KMS-11 (cell line): ENCODE results near the gene MAP4.

Experiments
- H2AFZ ChIP-seq: fragments of 200-600 bp; sonication (generic); 2 replicates; pipeline ENCODE4 v1.6.1; 2016; ENCODE audit warnings: antibody characterized with exemption, mixed run types, low read depth
- H3K27ac ChIP-seq: fragments of 200-600 bp; sonication (generic); 2 replicates; pipeline ENCODE4 v1.6.1; 2016; ENCODE audit warnings: mild to moderate bottlenecking, mixed run types
- H3K27me3 ChIP-seq: fragments of 200-600 bp; sonication (generic); 2 replicates; pipeline ENCODE4 v1.6.1; 2017; ENCODE audit warnings: mild to moderate bottlenecking, low read depth, mixed run types, moderate library complexity; ENCODE audit not compliant: insufficient read depth
- H3K36me3 ChIP-seq: fragments of 200-600 bp; sonication (generic); 2 replicates; pipeline ENCODE4 v1.6.1; 2017; ENCODE audit warnings: mild to moderate bottlenecking, mixed run types; ENCODE audit not compliant: insufficient read depth
- H3K4me1 ChIP-seq: fragments of 200-600 bp; sonication (generic); 2 replicates; pipeline ENCODE4 v1.6.1; 2016; ENCODE audit warnings: mild to moderate bottlenecking, low read depth, mixed run types; ENCODE audit not compliant: poor library complexity, severe bottlenecking
- H3K4me2 ChIP-seq: fragments of 200-600 bp; sonication (generic); 2 replicates; pipeline ENCODE4 v1.7.0; 2016; ENCODE audit warnings: mild to moderate bottlenecking, mixed run types
- H3K4me3 ChIP-seq: fragments of 200-600 bp; sonication (generic); IDR thresholded peaks from 2 replicates; pipeline ENCODE4 v1.6.1; 2017; ENCODE audit warnings: low read depth, low read length, mixed read lengths; ENCODE audit not compliant: insufficient read depth
- H3K79me2 ChIP-seq: fragments of 200-600 bp; sonication (generic); 2 replicates; pipeline ENCODE4 v1.6.1; 2016; ENCODE audit warnings: low read depth, mixed run types; ENCODE audit not compliant: insufficient read depth
- H3K9ac ChIP-seq: fragments of 200-600 bp; sonication (generic); 2 replicates; pipeline ENCODE4 v1.6.1; 2016; ENCODE audit warnings: mild to moderate bottlenecking, mixed run types
- H4K20me1 ChIP-seq: fragments of 200-600 bp; sonication (generic); 2 replicates; pipeline ENCODE4 v1.6.1; 2016; ENCODE audit warnings: mild to moderate bottlenecking, mixed run types; ENCODE audit not compliant: insufficient read depth
- TF ChIP-seq, protein P1 (sequence below): fragments of 200-600 bp; sonication (generic); conservative IDR thresholded peaks from 2 replicates; pipeline ENCODE4 v1.6.1; 2017; ENCODE audit warnings: low read depth, mild to moderate bottlenecking, antibody characterized with exemption, low read length, moderate library complexity, mixed read lengths

Gene MAP4

DNA sequence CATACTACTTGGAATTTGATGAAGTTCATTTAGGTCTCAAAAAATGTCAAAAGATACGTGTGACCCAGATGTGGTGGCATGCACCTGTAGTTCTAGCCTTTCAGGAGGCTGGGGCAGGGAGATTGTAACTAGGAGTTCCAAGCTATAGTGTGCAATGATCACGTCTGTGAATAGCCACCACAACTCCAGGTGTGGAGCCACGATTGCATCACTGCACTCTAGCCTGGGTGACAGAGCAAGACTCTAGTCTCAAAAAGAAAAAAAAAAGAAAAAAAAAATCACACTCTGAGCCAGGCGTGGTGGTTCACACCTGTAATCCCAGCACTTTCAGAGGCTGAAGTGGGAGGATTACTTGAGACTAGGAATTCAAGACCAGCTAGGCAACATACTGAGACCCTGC lies 14.2 kb downstream of the MAP4 start:
- H2AFZ ChIP-seq = no peak overlapping the region
- H4K20me1 ChIP-seq = no peaks in the 10 kb centered on the region
- no peaks in the 10 kb centered on the region for H3K27me3 ChIP-seq
- H3K9ac ChIP-seq = no peak overlapping the region
- H3K4me3 ChIP-seq = no peak overlapping the region
- peaks cover 15% of the 10 kb centered on the region; the same call in 1 of the 2 replicates for H3K79me2 ChIP-seq
- no peak overlapping the region for H3K27ac ChIP-seq
- TF ChIP-seq, protein P1, sequence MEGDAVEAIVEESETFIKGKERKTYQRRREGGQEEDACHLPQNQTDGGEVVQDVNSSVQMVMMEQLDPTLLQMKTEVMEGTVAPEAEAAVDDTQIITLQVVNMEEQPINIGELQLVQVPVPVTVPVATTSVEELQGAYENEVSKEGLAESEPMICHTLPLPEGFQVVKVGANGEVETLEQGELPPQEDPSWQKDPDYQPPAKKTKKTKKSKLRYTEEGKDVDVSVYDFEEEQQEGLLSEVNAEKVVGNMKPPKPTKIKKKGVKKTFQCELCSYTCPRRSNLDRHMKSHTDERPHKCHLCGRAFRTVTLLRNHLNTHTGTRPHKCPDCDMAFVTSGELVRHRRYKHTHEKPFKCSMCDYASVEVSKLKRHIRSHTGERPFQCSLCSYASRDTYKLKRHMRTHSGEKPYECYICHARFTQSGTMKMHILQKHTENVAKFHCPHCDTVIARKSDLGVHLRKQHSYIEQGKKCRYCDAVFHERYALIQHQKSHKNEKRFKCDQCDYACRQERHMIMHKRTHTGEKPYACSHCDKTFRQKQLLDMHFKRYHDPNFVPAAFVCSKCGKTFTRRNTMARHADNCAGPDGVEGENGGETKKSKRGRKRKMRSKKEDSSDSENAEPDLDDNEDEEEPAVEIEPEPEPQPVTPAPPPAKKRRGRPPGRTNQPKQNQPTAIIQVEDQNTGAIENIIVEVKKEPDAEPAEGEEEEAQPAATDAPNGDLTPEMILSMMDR = no peak
- H3K4me1 ChIP-seq = peaks cover 17% of the 10 kb centered on the region
- no peak overlapping the region for H3K4me2 ChIP-seq
- H3K36me3 ChIP-seq = no peaks in the 10 kb centered on the region

DNA sequence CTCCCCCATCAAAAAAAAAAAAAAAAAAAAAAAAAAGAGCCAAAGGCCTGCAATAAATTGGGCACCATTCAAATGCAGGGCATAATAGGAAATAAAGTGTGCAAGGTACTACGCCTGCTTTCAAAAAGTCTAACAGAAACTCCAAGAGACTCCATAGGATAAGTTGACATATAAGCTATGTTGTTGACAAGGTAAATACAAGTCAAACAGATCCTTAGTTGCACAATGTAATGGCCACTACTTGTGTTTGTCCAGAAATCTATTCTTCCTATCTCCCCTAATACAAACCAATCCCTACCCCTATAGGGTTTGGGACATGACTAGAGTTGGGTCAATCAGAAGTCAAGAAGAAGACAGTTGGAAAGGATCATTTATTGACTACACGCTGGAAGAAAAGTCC lies 16.0 kb downstream of the MAP4 start:
- H3K36me3 ChIP-seq = no peaks in the 10 kb centered on the region
- H3K27me3 ChIP-seq = no peaks in the 10 kb centered on the region
- H4K20me1 ChIP-seq = no peaks in the 10 kb centered on the region
- H2AFZ ChIP-seq = no peak overlapping the region
- no peak overlapping the region for H3K9ac ChIP-seq
- H3K79me2 ChIP-seq = peaks cover 15% of the 10 kb centered on the region; the same call in 1 of the 2 replicates
- no peak overlapping the region for H3K4me3 ChIP-seq
- TF ChIP-seq, protein P1 = no peak
- H3K4me2 ChIP-seq = no peak overlapping the region
- H3K4me1 ChIP-seq = peaks cover 17% of the 10 kb centered on the region
- no peak overlapping the region for H3K27ac ChIP-seq

DNA sequence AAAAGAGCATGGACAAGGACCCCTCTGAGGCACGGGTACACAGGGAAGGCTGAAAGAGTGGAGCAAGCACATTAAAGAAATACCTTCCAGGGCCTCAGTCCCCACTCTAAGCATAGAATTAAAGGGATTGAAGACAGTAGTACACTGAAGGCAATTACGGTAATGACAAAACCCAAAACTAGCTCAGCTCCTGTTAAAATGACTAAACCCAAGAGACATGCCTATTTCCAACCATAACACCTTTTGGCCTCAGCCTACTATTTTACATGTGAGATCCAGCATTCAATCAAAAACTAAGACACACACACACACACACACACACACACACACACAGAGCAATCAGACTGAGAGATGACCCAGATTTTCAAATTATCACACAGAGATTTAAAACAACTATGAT lies 19.8 kb downstream of the MAP4 start:
- Histone ChIP-seq H3K79me2 (peaks cover 7% of the 10 kb centered on the region; the same call in 1 of the 2 replicates), H3K4me1 (peaks cover under 1% of the 10 kb centered on the region), H3K27me3 (no peaks in the 10 kb centered on the region), H3K27ac (no peak overlapping the region), H3K4me2 (no peak overlapping the region), H3K36me3 (no peaks in the 10 kb centered on the region), H2AFZ (no peak overlapping the region), H3K9ac (no peak overlapping the region), H3K4me3 (no peak overlapping the region), H4K20me1 (no peaks in the 10 kb centered on the region)
- TF ChIP-seq, protein P1 = no peak

DNA sequence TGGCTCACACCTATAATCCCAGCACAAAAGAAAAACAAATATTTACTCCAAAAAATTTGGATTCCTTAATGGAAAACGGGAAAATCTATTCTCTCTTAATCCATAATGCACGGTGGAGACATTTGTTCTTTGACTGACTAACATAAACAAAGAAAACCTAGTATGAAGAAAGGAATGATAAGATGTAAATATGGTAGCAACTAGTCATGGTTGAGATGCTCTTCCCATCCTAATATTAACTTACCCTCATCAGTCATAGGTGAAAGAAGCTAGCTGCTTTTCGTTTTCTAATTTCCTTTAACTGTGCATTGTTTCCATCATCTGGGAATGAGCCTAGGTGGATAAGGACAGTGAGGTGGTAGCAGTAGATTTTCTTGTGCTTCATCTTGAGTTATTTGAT lies 22.0 kb downstream of the MAP4 start:
- H3K27me3 ChIP-seq = no peaks in the 10 kb centered on the region
- TF ChIP-seq, protein P1 = no peak
- peaks cover 5% of the 10 kb centered on the region; the same call in 1 of the 2 replicates for H3K79me2 ChIP-seq
- H3K36me3 ChIP-seq = no peaks in the 10 kb centered on the region
- H3K27ac ChIP-seq = no peak overlapping the region
- H3K4me1 ChIP-seq = peaks cover 4% of the 10 kb centered on the region
- no peak overlapping the region for H3K4me3 ChIP-seq
- no peaks in the 10 kb centered on the region for H4K20me1 ChIP-seq
- H3K9ac ChIP-seq = no peak overlapping the region
- no peak overlapping the region for H3K4me2 ChIP-seq
- no peak overlapping the region for H2AFZ ChIP-seq
